HUES48 (cell line): Measurements from ENCODE around the gene CTSL.
"Not testable (repeated sequence)": the region's sequence is repeated elsewhere in the genome, so short reads cannot be mapped to it uniquely, and the experiment has no call there.

Source experiments
- H3K27ac ChIP-seq: one replicate; pipeline ENCODE4 v1.7.0; 2013; ENCODE audit warnings: low read depth, low read length, inconsistent platforms
- H3K27me3 ChIP-seq: 2 replicates; pipeline ENCODE4 v1.6.1; 2013; ENCODE audit warnings: mild to moderate bottlenecking, low read length; ENCODE audit not compliant: control insufficient read depth, insufficient read depth
- H3K36me3 ChIP-seq: 2 replicates; pipeline ENCODE4 v1.6.1; 2013; ENCODE audit warnings: low read length; ENCODE audit not compliant: control insufficient read depth, insufficient read depth
- H3K4me1 ChIP-seq: 2 replicates; pipeline ENCODE4 v1.6.1; 2013; ENCODE audit warnings: mild to moderate bottlenecking, low read length; ENCODE audit not compliant: control insufficient read depth, insufficient read depth
- H3K4me3 ChIP-seq: 2 replicates; pipeline ENCODE4 v1.5.1; 2013; ENCODE audit warnings: mild to moderate bottlenecking, low read depth, low read length
- H3K9ac ChIP-seq: 2 replicates; pipeline ENCODE4 v1.6.1; 2013; ENCODE audit warnings: mild to moderate bottlenecking, low read depth, low read length, moderate library complexity
- H3K9me3 ChIP-seq: 2 replicates; pipeline ENCODE4 v1.6.1; 2013; ENCODE audit warnings: low read length; ENCODE audit not compliant: control insufficient read depth, insufficient read depth

Gene CTSL

GRCh38 chr9:87744247-87744646 lies 18.3 kb downstream of the CTSL start:
- H3K4me1 ChIP-seq, H3K27ac ChIP-seq, H3K36me3 ChIP-seq, H3K9ac ChIP-seq, H3K9me3 ChIP-seq, H3K4me3 ChIP-seq, H3K27me3 ChIP-seq: not testable (repeated sequence)

GRCh38 chr9:87746186-87746585 lies 20.3 kb downstream of the CTSL start:
- H3K9me3 ChIP-seq = no peaks in the 10 kb centered on the region
- no peak overlapping the region for H3K9ac ChIP-seq
- no peaks in the 10 kb centered on the region for H3K4me1 ChIP-seq
- no peak overlapping the region for H3K4me3 ChIP-seq
- no peak overlapping the region for H3K27ac ChIP-seq
- no peaks in the 10 kb centered on the region for H3K27me3 ChIP-seq
- no peaks in the 10 kb centered on the region for H3K36me3 ChIP-seq

- Histone ChIP-seq H3K27ac (no peak overlapping the region), H3K27me3 (no peaks in the 10 kb centered on the region), H3K4me3 (no peak overlapping the region), H3K9me3 (no peaks in the 10 kb centered on the region), H3K9ac (no peak overlapping the region), H3K4me1 (no peaks in the 10 kb centered on the region), H3K36me3 (no peaks in the 10 kb centered on the region)
Measured at GRCh38 chr9:87748881-87749280, 23.0 kb downstream of the CTSL start.

- no peaks in the 10 kb centered on the region for H3K36me3 ChIP-seq
- H3K27ac ChIP-seq = no peak overlapping the region
Measured at GRCh38 chr9:87749335-87750035, 23.6 kb downstream of the CTSL start.

GRCh38 chr9:87750726-87751125 lies 24.8 kb downstream of the CTSL start:
- Histone ChIP-seq H3K36me3 (no peaks in the 10 kb centered on the region), H3K4me3 (no peak overlapping the region)

More at GRCh38 chr9:87749335-87750035, 23.6 kb downstream of the CTSL start:
- no peak overlapping the region for H3K4me3 ChIP-seq
- H3K27me3 ChIP-seq = no peaks in the 10 kb centered on the region
- H3K9ac ChIP-seq = no peak overlapping the region
- H3K9me3 ChIP-seq = no peaks in the 10 kb centered on the region
- H3K4me1 ChIP-seq = no peaks in the 10 kb centered on the region

GRCh38 chr9:87751423-87751822 lies 25.5 kb downstream of the CTSL start:
- H3K36me3 ChIP-seq = no peaks in the 10 kb centered on the region
- no peaks in the 10 kb centered on the region for H3K4me1 ChIP-seq
- H3K9me3 ChIP-seq = no peaks in the 10 kb centered on the region; the same call in 1 of the 2 replicates
- no peak overlapping the region for H3K27ac ChIP-seq
- no peak overlapping the region for H3K4me3 ChIP-seq
- no peak overlapping the region for H3K9ac ChIP-seq
- H3K27me3 ChIP-seq = no peaks in the 10 kb centered on the region

More at GRCh38 chr9:87750726-87751125, 24.8 kb downstream of the CTSL start:
- Histone ChIP-seq H3K9me3 (no peaks in the 10 kb centered on the region; the same call in 1 of the 2 replicates), H3K4me1 (no peaks in the 10 kb centered on the region), H3K9ac (no peak overlapping the region), H3K27ac (no peak overlapping the region), H3K27me3 (no peaks in the 10 kb centered on the region)

- H3K27me3 ChIP-seq = no peaks in the 10 kb centered on the region
- H3K4me3 ChIP-seq = no peak overlapping the region
- H3K27ac ChIP-seq = no peak overlapping the region
- no peak overlapping the region for H3K9ac ChIP-seq
- H3K9me3 ChIP-seq = no peaks in the 10 kb centered on the region; the same call in 1 of the 2 replicates
- H3K36me3 ChIP-seq = no peaks in the 10 kb centered on the region
- H3K4me1 ChIP-seq = no peaks in the 10 kb centered on the region
Measured at GRCh38 chr9:87751868-87752267, 25.9 kb downstream of the CTSL start.

GRCh38 chr9:87753313-87753712 lies 27.4 kb downstream of the CTSL start:
- H3K9ac ChIP-seq = no peak overlapping the region
- no peaks in the 10 kb centered on the region for H3K27me3 ChIP-seq
- no peak overlapping the region for H3K27ac ChIP-seq
- no peaks in the 10 kb centered on the region for H3K36me3 ChIP-seq
- H3K4me1 ChIP-seq = no peaks in the 10 kb centered on the region
- H3K4me3 ChIP-seq = no peak overlapping the region
- H3K9me3 ChIP-seq = no peaks in the 10 kb centered on the region; the same call in 1 of the 2 replicates

- not testable (repeated sequence) for H3K9ac ChIP-seq, H3K9me3 ChIP-seq, H3K4me3 ChIP-seq, H3K27ac ChIP-seq, H3K4me1 ChIP-seq, H3K36me3 ChIP-seq, H3K27me3 ChIP-seq
Measured at GRCh38 chr9:87758330-87758729, 32.4 kb downstream of the CTSL start.

GRCh38 chr9:87759980-87760379 lies 34.1 kb downstream of the CTSL start:
- H3K9me3 ChIP-seq, H3K27ac ChIP-seq, H3K4me3 ChIP-seq, H3K9ac ChIP-seq, H3K4me1 ChIP-seq, H3K27me3 ChIP-seq, H3K36me3 ChIP-seq: not testable (repeated sequence)

GRCh38 chr9:87760529-87760928 lies 34.6 kb downstream of the CTSL start:
- Histone ChIP-seq H3K36me3 (no peaks in the 10 kb centered on the region), H3K9me3 (peaks cover 9% of the 10 kb centered on the region), H3K4me3 (no peak overlapping the region), H3K27me3 (no peaks in the 10 kb centered on the region), H3K9ac (no peak overlapping the region), H3K27ac (no peak overlapping the region), H3K4me1 (peaks cover 14% of the 10 kb centered on the region; the same call in 1 of the 2 replicates)
